Body of pancreas (tissue), 4 donors: ENCODE results near the gene COL21A1. TPM values are rescaled to one million over a fixed set of nuclear protein-coding genes. Genes with fewer than 3 reads are reported as not detected.

ENCODE experiments used
- ATAC-seq: fragments of 150-250 bp; one replicate; pipeline ENCODE4 v1.9.1; 2016
- DNase-seq, 4 donors: peaks; one replicate each; pipeline ENCODE4 v3.0.0-alpha.2; 2019
- H3K27ac ChIP-seq, 4 donors: fragments of 200-600 bp; sonication (generic); 1 replicate in 3 of 4; 2 replicates in 1 of 4; pipeline versions ENCODE4 v1.5.1 to v1.6.1; 2016 to 2019; ENCODE audit warnings: mild to moderate bottlenecking in 1 of 4, mixed read lengths in 1 of 4, moderate library complexity in 1 of 4
- H3K27me3 ChIP-seq, 2 donors: fragments of 200-600 bp; sonication (generic); one replicate each; pipeline ENCODE4 v1.6.0; 2016; ENCODE audit warnings: mild to moderate bottlenecking in 1 of 2
- H3K36me3 ChIP-seq, 2 donors: fragments of 200-600 bp; sonication (generic); replicated peaks in 1 of 2; 2 replicates each; pipeline ENCODE4 v1.5.1; 2016; ENCODE audit warnings: low read depth in 2 of 2; ENCODE audit not compliant: insufficient read depth in 1 of 2
- H3K4me1 ChIP-seq: fragments of 200-600 bp; sonication (generic); one replicate; pipeline ENCODE4 v1.6.0; 2016
- H3K4me3 ChIP-seq, 2 donors: fragments of 200-600 bp; sonication (generic); 1 replicate in 1 of 2; 2 replicates in 1 of 2; pipeline ENCODE4 v1.5.1; 2016 to 2019
- H3K9me3 ChIP-seq, 3 donors: fragments of 200-600 bp; sonication (generic); 1 replicate in 2 of 3; 2 replicates in 1 of 3; pipeline ENCODE4 v1.5.1; 2016
- CTCF ChIP-seq, 7 experiments: fragments of 450-650 bp in 4 of 7; fragments of 200-600 bp in 3 of 7; sonication (generic) in 3 of 7; IDR thresholded peaks; one replicate each; pipeline ENCODE4 v1.5.1; 2016 to 2019; ENCODE audit warnings: antibody characterized with exemption in 7 of 7
- POLR2A ChIP-seq, 3 donors: fragments of 450-650 bp; IDR thresholded peaks; one replicate each; pipeline ENCODE4 v1.6.1; 2016; ENCODE audit warnings: antibody characterized with exemption in 3 of 3, mild to moderate bottlenecking in 2 of 3
- WGBS, 2 donors: methylation state at CpG; one replicate each; pipeline ENCODE4 v1.1.5; 2017; 5-methylcytosine and 5-hydroxymethylcytosine counted together
- intact Hi-C: fragments of 100-400 bp; cut with DNase I; formaldehyde crosslinking; loops from one replicate; pipeline ENCODE4 v1.15.1; 2023
- small RNA-seq: library from RNA; depleted of rRNA; stranded (forward); fragments of <200 nt; gene quantifications from one replicate; pipeline ENCODE3, GENCODE V24; 2016
- total RNA-seq, 2 donors: library from RNA; depleted of rRNA; stranded (reverse); fragments of >200 nt; gene quantifications; one replicate each; pipeline ENCODE4 v1.1.0, GENCODE V29; 2016

COL21A1 gene
- total RNA-seq, 2 donors from 2014 or later = 1.3 to 4.2 TPM

GRCh38 chr6:56009636-56010035 is 237.7 kb downstream of the COL21A1 start:
- Histone ChIP-seq H3K4me3 (no peak overlapping the region), H3K9me3 (no peaks in the 10 kb centered on the region), H3K4me1 (no peaks in the 10 kb centered on the region), H3K36me3 (no peaks in the 10 kb centered on the region), H3K27me3 (no peaks in the 10 kb centered on the region), H3K27ac (no peak overlapping the region)
- ATAC-seq (no peak), DNase-seq (no peak)
- WGBS, 2 donors = 54 to 55% methylated on average over 2 of the region's 2 CpGs
- TF ChIP-seq POLR2A (IDR thresholded peaks at IDR 0.05) = no peak
- no peak for TF ChIP-seq CTCF (IDR thresholded peaks at IDR 0.05)
- intact Hi-C loops = no loop called here

Small RNAs within 50 kb of the gene (small RNA-seq; reads per million reads assigned to genes)
- not detected for gene DHFRP6
